ENCODE data around the gene SEMA3G.

The SEMA3G gene

DNA sequence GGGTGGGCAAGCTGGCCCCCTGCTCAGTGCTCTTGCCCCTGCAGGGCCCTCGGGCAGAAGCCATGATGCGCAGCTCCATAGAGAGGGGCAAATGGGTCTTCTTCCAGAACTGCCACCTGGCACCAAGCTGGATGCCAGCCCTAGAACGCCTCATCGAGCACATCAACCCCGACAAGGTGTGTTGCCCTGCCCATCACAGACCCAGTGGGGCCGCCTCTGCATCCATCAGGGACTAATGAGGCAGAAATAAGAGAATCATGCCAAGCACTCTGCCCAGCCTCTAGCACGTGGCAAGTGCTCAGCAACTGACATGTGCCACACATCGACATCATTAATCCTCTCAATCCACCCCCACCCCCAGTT, 49.4 kb downstream of the SEMA3G start:
- no peak overlapping the region for H3K4me3 ChIP-seq (replicated peaks; ENCODE audit: insufficient read depth, low read length)
- TF ChIP-seq GABPA (IDR thresholded peaks at IDR 0.05; ENCODE audit: low read depth) (no peak), POLR2AphosphoS5 (IDR thresholded peaks at IDR 0.05; ENCODE audit: low read depth) (no peak), SPI1 (IDR thresholded peaks at IDR 0.05; ENCODE audit: borderline replicate concordance, low read depth) (no peak)
- TF ChIP-seq, protein P1, sequence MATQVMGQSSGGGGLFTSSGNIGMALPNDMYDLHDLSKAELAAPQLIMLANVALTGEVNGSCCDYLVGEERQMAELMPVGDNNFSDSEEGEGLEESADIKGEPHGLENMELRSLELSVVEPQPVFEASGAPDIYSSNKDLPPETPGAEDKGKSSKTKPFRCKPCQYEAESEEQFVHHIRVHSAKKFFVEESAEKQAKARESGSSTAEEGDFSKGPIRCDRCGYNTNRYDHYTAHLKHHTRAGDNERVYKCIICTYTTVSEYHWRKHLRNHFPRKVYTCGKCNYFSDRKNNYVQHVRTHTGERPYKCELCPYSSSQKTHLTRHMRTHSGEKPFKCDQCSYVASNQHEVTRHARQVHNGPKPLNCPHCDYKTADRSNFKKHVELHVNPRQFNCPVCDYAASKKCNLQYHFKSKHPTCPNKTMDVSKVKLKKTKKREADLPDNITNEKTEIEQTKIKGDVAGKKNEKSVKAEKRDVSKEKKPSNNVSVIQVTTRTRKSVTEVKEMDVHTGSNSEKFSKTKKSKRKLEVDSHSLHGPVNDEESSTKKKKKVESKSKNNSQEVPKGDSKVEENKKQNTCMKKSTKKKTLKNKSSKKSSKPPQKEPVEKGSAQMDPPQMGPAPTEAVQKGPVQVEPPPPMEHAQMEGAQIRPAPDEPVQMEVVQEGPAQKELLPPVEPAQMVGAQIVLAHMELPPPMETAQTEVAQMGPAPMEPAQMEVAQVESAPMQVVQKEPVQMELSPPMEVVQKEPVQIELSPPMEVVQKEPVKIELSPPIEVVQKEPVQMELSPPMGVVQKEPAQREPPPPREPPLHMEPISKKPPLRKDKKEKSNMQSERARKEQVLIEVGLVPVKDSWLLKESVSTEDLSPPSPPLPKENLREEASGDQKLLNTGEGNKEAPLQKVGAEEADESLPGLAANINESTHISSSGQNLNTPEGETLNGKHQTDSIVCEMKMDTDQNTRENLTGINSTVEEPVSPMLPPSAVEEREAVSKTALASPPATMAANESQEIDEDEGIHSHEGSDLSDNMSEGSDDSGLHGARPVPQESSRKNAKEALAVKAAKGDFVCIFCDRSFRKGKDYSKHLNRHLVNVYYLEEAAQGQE (IDR thresholded peaks at IDR 0.05; ENCODE audit: insufficient replicate concordance, low read depth), result no peak
- TF ChIP-seq, protein P2, sequence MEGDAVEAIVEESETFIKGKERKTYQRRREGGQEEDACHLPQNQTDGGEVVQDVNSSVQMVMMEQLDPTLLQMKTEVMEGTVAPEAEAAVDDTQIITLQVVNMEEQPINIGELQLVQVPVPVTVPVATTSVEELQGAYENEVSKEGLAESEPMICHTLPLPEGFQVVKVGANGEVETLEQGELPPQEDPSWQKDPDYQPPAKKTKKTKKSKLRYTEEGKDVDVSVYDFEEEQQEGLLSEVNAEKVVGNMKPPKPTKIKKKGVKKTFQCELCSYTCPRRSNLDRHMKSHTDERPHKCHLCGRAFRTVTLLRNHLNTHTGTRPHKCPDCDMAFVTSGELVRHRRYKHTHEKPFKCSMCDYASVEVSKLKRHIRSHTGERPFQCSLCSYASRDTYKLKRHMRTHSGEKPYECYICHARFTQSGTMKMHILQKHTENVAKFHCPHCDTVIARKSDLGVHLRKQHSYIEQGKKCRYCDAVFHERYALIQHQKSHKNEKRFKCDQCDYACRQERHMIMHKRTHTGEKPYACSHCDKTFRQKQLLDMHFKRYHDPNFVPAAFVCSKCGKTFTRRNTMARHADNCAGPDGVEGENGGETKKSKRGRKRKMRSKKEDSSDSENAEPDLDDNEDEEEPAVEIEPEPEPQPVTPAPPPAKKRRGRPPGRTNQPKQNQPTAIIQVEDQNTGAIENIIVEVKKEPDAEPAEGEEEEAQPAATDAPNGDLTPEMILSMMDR (IDR thresholded peaks at IDR 0.05; ENCODE audit: insufficient read depth, low read length), result no peak
- H3K27me3 ChIP-seq (ENCODE audit: insufficient read depth, poor library complexity, severe bottlenecking), result no peaks in the 10 kb centered on the region
- H3K27ac ChIP-seq (replicated peaks), result no peak overlapping the region
- no peak for DNase-seq (ENCODE audit: low read depth in 1 of 2, low spot score in 1 of 2)

DNA sequence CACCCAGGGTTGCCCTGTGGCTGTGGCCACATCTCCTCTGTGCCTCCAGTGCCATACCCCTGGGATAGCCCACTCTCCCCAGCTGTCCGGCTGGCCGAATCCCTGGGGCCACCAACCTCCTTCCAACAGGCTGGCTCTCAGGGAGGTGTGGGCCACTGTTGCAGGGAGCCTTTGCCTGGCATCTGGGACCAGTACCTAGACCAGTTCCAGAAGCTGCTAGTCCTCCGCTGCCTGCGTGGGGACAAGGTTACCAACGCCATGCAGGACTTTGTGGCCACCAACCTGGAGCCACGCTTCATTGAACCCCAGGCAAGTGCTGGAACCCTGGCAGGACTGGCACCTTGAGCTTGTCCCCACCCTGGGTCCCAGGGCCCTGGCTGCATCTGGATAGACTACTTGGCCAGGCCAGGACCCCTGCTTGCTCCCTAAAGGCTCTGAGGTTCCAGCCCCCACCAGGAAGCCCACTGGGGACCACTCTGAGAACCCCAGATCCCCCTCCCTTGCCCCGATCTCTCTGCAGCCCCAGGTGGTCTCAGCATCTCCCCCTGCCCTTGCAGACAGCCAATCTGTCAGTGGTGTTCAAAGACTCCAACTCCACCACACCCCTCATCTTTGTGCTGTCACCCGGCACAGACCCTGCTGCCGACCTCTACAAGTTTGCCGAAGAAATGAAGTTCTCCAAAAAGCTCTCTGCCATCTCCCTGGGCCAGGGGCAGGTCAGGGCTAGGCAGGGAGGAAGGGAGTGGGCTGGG, 50.0 kb downstream of the SEMA3G start:
- Histone ChIP-seq H3K27ac (replicated peaks) (no peak overlapping the region), H3K27me3 (ENCODE audit: insufficient read depth, poor library complexity, severe bottlenecking) (no peaks in the 10 kb centered on the region), H3K4me3 (replicated peaks; ENCODE audit: insufficient read depth, low read length) (no peak overlapping the region)
- TF ChIP-seq, protein P2 (IDR thresholded peaks at IDR 0.05; ENCODE audit: insufficient read depth, low read length), result no peak
- TF ChIP-seq, protein P1 (IDR thresholded peaks at IDR 0.05; ENCODE audit: insufficient replicate concordance, low read depth), result no peak
- DNase-seq (ENCODE audit: low read depth in 1 of 2, low spot score in 1 of 2), result no peak

DNA sequence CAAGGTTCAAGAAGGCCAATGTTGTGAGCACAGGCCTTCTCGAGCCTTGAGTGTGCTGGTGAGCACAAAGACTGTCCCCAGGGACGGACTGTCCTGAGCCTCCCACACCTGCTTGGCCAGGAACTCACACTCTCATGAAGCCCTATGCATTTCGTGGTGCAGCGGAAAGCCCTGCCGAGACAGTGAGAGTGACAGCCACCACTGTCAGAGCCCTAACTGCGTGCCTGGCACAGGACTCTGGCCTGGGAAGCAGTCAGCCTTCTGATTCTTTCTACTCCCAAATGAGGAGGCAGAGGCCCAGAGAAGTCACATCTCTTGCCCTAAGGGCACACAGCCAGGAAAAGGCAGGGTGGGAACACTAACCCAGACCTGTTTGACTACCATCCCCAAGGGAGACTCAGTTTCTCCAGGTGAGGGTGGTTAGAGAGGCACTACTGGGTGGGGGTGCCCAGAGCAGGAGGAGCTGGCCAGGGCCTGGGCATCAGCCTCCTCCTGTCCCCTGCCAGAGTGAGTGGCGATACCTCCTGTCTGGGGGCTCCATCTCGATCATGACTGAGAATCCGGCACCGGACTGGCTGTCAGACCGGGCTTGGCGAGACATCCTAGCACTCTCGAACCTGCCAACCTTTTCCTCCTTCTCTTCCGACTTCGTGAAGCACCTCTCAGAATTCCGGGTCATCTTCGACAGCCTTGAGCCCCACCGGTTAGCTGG, 50.8 kb downstream of the SEMA3G start:
- H3K4me3 ChIP-seq (replicated peaks; ENCODE audit: insufficient read depth, low read length), result no peak overlapping the region
- H3K27ac ChIP-seq (replicated peaks), result no peak overlapping the region
- DNase-seq (ENCODE audit: low read depth in 1 of 2, low spot score in 1 of 2), result no peak
- TF ChIP-seq, protein P1 (IDR thresholded peaks at IDR 0.05; ENCODE audit: insufficient replicate concordance, low read depth), result no peak
- TF ChIP-seq POLR2AphosphoS5 (IDR thresholded peaks at IDR 0.05; ENCODE audit: low read depth) (no peak), SPI1 (IDR thresholded peaks at IDR 0.05; ENCODE audit: borderline replicate concordance, low read depth) (no peak)
- TF ChIP-seq, protein P2 (IDR thresholded peaks at IDR 0.05; ENCODE audit: insufficient read depth, low read length), result no peak
- H3K27me3 ChIP-seq (ENCODE audit: insufficient read depth, poor library complexity, severe bottlenecking), result no peaks in the 10 kb centered on the region

All from HL-60 (cell line).